Caco-2 (cell line): Measurements from ENCODE around the gene KIF2B. TPM values are rescaled to one million over a fixed set of nuclear protein-coding genes. Genes with fewer than 3 reads are reported as not detected.

Experiments
- BruUV-seq: library from RNA; stranded (reverse); fragments of 400-500 nt; replicated peaks from 2 replicates; lab custom pipeline; 2021; lab: Mats Ljungman, UMichigan
- CTCF ChIA-PET: fragments of 300-600 bp; sonication (Branson Sonifier 250); formaldehyde crosslinking; loops from one replicate; lab custom pipeline; 2022; ENCODE audit warnings: antibody characterized with exemption; lab: Charles Lee
- POLR2A ChIA-PET: fragments of 300-600 bp; sonication (Branson Sonifier 250); formaldehyde crosslinking; loops from one replicate; lab custom pipeline; 2022; ENCODE audit warnings: antibody characterized with exemption; lab: Charles Lee
- DNase-seq, 2 experiments: peaks; one replicate each; pipeline versions ENCODE4 v3.0.0 to v3.0.0-alpha.2; 2020 to 2022
- H3K27me3 ChIP-seq: replicated peaks from 2 replicates; pipeline ENCODE4 v1.6.0; 2011; ENCODE audit warnings: low read length; ENCODE audit not compliant: control insufficient read depth, insufficient read depth
- H3K36me3 ChIP-seq: 2 replicates; pipeline ENCODE4 v1.5.1; 2011; ENCODE audit warnings: low read length; ENCODE audit not compliant: control insufficient read depth, insufficient read depth
- H3K4me1 ChIP-seq: fragments of 250-450 bp; sonication (Bioruptor Pico); 2 replicates; pipeline ENCODE4 v1.5.1; 2020; ENCODE audit warnings: mild to moderate bottlenecking
- H3K4me3 ChIP-seq: 2 replicates; pipeline ENCODE4 v1.5.1; 2011; ENCODE audit warnings: low read depth, mild to moderate bottlenecking, control low read depth, low read length
- H3K9me3 ChIP-seq: fragments of 250-450 bp; sonication (Bioruptor Pico); 2 replicates; pipeline ENCODE4 v1.5.1; 2020; ENCODE audit warnings: mild to moderate bottlenecking, moderate library complexity
- H3K27ac Mint-ChIP-seq: one replicate; pipeline ENCODE4 v1.8.0; 2022; ENCODE audit warnings: mixed read lengths; ENCODE audit not compliant: unreplicated experiment
- H3K27me3 Mint-ChIP-seq: one replicate; pipeline ENCODE4 v1.8.0; 2022; ENCODE audit warnings: mixed read lengths; ENCODE audit not compliant: insufficient read depth, unreplicated experiment
- H3K36me3 Mint-ChIP-seq: one replicate; pipeline ENCODE4 v1.8.0; 2022; ENCODE audit warnings: mild to moderate bottlenecking, mixed read lengths; ENCODE audit not compliant: insufficient read depth, unreplicated experiment
- H3K4me1 Mint-ChIP-seq: one replicate; pipeline ENCODE4 v1.8.0; 2022; ENCODE audit warnings: low read depth, mixed read lengths; ENCODE audit not compliant: unreplicated experiment
- H3K4me3 Mint-ChIP-seq: one replicate; pipeline ENCODE4 v1.8.0; 2022; ENCODE audit warnings: mild to moderate bottlenecking, moderate library complexity, mixed read lengths; ENCODE audit not compliant: unreplicated experiment
- H3K9me3 Mint-ChIP-seq: one replicate; pipeline ENCODE4 v1.8.0; 2022; ENCODE audit warnings: mixed read lengths; ENCODE audit not compliant: unreplicated experiment
- CTCF ChIP-seq, 2 experiments: fragments of 200-600 bp in 1 of 2; IDR thresholded peaks; 1 replicate in 1 of 2; 2 replicates in 1 of 2; pipeline versions ENCODE4 v1.5.1 to v1.8.0; 2011 to 2022; ENCODE audit warnings: antibody characterized with exemption in 1 of 2, control low read depth in 1 of 2, inconsistent platforms in 1 of 2, low read depth in 1 of 2, low read length in 1 of 2, mild to moderate bottlenecking in 1 of 2, moderate library complexity in 1 of 2; ENCODE audit not compliant: insufficient read depth in 1 of 2, severe bottlenecking in 1 of 2, unreplicated experiment in 1 of 2
- intact Hi-C: fragments of 100-400 bp; cut with micrococcal nuclease; formaldehyde crosslinking; loops from one replicate; pipeline ENCODE4 v1.10.0; 2022; ENCODE audit not compliant: unreplicated experiment
- total RNA-seq: library from RNA; stranded (reverse); gene quantifications from 2 replicates; pipeline ENCODE4 v1.2.3, GENCODE V29; 2022

Gene KIF2B
- total RNA-seq, 1 experiment from 2014 or later = not detected

GRCh38 chr17:53806473-53806872 is 16.3 kb upstream of the KIF2B start:
- intact Hi-C loops = no loop called here
- Histone ChIP-seq H3K4me3 (no peak overlapping the region), H3K4me1 (no peaks in the 10 kb centered on the region), H3K27me3 (no peaks in the 10 kb centered on the region), H3K9me3 (no peaks in the 10 kb centered on the region), H3K36me3 (no peaks in the 10 kb centered on the region)
- TF ChIP-seq CTCF (IDR thresholded peaks at IDR 0.05; ENCODE audit: insufficient read depth in 1 of 2, low read depth in 1 of 2, low read length in 1 of 2, severe bottlenecking in 1 of 2, unreplicated experiment in 1 of 2) = no peak
- Mint-ChIP-seq H3K9me3 (no peaks in the 10 kb centered on the region), H3K4me3 (no peak overlapping the region), H3K27me3 (peaks cover 4% of the 10 kb centered on the region), H3K4me1 (no peaks in the 10 kb centered on the region), H3K27ac (no peak overlapping the region), H3K36me3 (no peaks in the 10 kb centered on the region)
- no TSS peak for BruUV-seq
- ChIA-PET POLR2A (no interaction called here), CTCF (no interaction called here)
- DNase-seq = no peak

- Mint-ChIP-seq H3K27ac (no peak overlapping the region), H3K9me3 (no peaks in the 10 kb centered on the region), H3K4me1 (no peaks in the 10 kb centered on the region), H3K36me3 (no peaks in the 10 kb centered on the region), H3K4me3 (no peak overlapping the region), H3K27me3 (peaks cover 4% of the 10 kb centered on the region)
- H3K9me3 ChIP-seq = no peaks in the 10 kb centered on the region
- no peaks in the 10 kb centered on the region for H3K27me3 ChIP-seq
- no peaks in the 10 kb centered on the region for H3K4me1 ChIP-seq
- DNase-seq = no peak
- no peaks in the 10 kb centered on the region for H3K36me3 ChIP-seq
- intact Hi-C loops = no loop called here
- BruUV-seq = no TSS peak
- CTCF ChIA-PET = no interaction called here
- TF ChIP-seq CTCF (IDR thresholded peaks at IDR 0.05; ENCODE audit: insufficient read depth in 1 of 2, low read depth in 1 of 2, low read length in 1 of 2, severe bottlenecking in 1 of 2, unreplicated experiment in 1 of 2) = no peak
- no peak overlapping the region for H3K4me3 ChIP-seq
- POLR2A ChIA-PET = no interaction called here
Observed at GRCh38 chr17:53807286-53807685, 15.4 kb upstream of the KIF2B start.

- no peaks in the 10 kb centered on the region for H3K4me1 ChIP-seq
- BruUV-seq = no TSS peak
- Mint-ChIP-seq H3K4me3 (no peak overlapping the region), H3K4me1 (no peaks in the 10 kb centered on the region), H3K27ac (no peak overlapping the region), H3K9me3 (no peaks in the 10 kb centered on the region), H3K36me3 (no peaks in the 10 kb centered on the region), H3K27me3 (peaks cover 3% of the 10 kb centered on the region)
- POLR2A ChIA-PET = no interaction called here
- H3K4me3 ChIP-seq = no peak overlapping the region
- CTCF ChIA-PET = no interaction called here
- H3K36me3 ChIP-seq = no peaks in the 10 kb centered on the region
- TF ChIP-seq CTCF (IDR thresholded peaks at IDR 0.05; ENCODE audit: insufficient read depth in 1 of 2, low read depth in 1 of 2, low read length in 1 of 2, severe bottlenecking in 1 of 2, unreplicated experiment in 1 of 2) = no peak
- intact Hi-C loops = no loop called here
- no peak for DNase-seq
- no peaks in the 10 kb centered on the region; the same call in 1 of the 2 replicates for H3K9me3 ChIP-seq
- H3K27me3 ChIP-seq = no peaks in the 10 kb centered on the region
Observed at GRCh38 chr17:53818271-53818670, 4.5 kb upstream of the KIF2B start.
